ENCODE measurements around the gene RANBP1. TPM values are rescaled to one million over a fixed set of nuclear protein-coding genes. Genes with fewer than 3 reads are reported as not detected.

Gene RANBP1
- total and polyA plus RNA-seq, 9 of the 15 experiments (the other 6 are each of a cell fraction or from before 2014, with no cell fraction given), result 162 to 2,891 (median 1,289) TPM

- TF ChIP-seq UBTF (IDR thresholded peaks at IDR 0.05; ENCODE audit: borderline replicate concordance in 1 of 2, low read depth in 2 of 2, low read length in 2 of 2) (no peak), SMARCA5 (IDR thresholded peaks at IDR 0.05) (no peak), HDAC6 (IDR thresholded peaks at IDR 0.05; ENCODE audit: low read depth, low read length) (no peak), DACH1 (IDR thresholded peaks at IDR 0.05; ENCODE audit: partially characterized antibody) (no peak), HNRNPLL (IDR thresholded peaks at IDR 0.05; ENCODE audit: low read depth, low read length, poor library complexity, severe bottlenecking) (no peak), THRAP3 (IDR thresholded peaks at IDR 0.05; ENCODE audit: borderline replicate concordance) (no peak), MITF (IDR thresholded peaks at IDR 0.05) (no peak), ATF3 (IDR thresholded peaks at IDR 0.05) (no peak), ATF3 (CRISPR knock-in tag; conservative IDR thresholded peaks at IDR 0.05) (peak; percentile 90), C11orf30 (IDR thresholded peaks at IDR 0.05; ENCODE audit: low read depth) (no peak), MBD2 (IDR thresholded peaks at IDR 0.05; ENCODE audit: borderline replicate concordance, low read depth) (no peak), ETS1 (conservative IDR thresholded peaks at IDR 0.05; ENCODE audit: control insufficient read depth, low read depth, low read length) (no peak), TFAP4 (CRISPR knock-in tag; IDR thresholded peaks at IDR 0.05; ENCODE audit: borderline replicate concordance) (no peak), KLF6 (CRISPR knock-in tag; IDR thresholded peaks at IDR 0.05; ENCODE audit: borderline replicate concordance) (0 out of 2 replicates have a peak, but pooled peaks have one; percentile 41), PPARD (CRISPR knock-in tag; IDR thresholded peaks at IDR 0.05) (no peak), ATF4 (CRISPR knock-in tag; IDR thresholded peaks at IDR 0.05) (peak; percentile 67; the same call in 1 of the 2 replicates)
Measured at GRCh38 chr22:20084547-20085413, 31.1 kb upstream of the RANBP1 start (continued).

All from K562 (cell line).